Ovary (tissue), 3 donors: Measurements from ENCODE around the gene SLC6A2.

ENCODE experiments used
- CTCF ChIP-seq, 3 donors: fragments of 450-650 bp in 2 of 3; fragments of 200-600 bp in 1 of 3; IDR thresholded peaks; one replicate each; pipeline versions ENCODE4 v1.5.1 to v1.8.0; 2016 to 2022; ENCODE audit warnings: antibody characterized with exemption in 3 of 3, mild to moderate bottlenecking in 1 of 3
- EP300 ChIP-seq: sonication (generic); formaldehyde crosslinking; IDR thresholded peaks from one replicate; pipeline ENCODE4 v1.6.1; 2017; ENCODE audit warnings: antibody characterized with exemption
- POLR2A ChIP-seq: fragments of 450-650 bp; IDR thresholded peaks from one replicate; pipeline ENCODE4 v1.6.1; 2017; ENCODE audit warnings: antibody characterized with exemption, mild to moderate bottlenecking, moderate library complexity
- donor health status: DM: no; HTN: no; CAD: no.

- no peak for TF ChIP-seq CTCF (IDR thresholded peaks at IDR 0.05)
- no peak for TF ChIP-seq POLR2A
- no peak for TF ChIP-seq EP300
Measured at GRCh38 chr16:55678161-55678821, 22.5 kb downstream of the SLC6A2 start.
